NCI-H1417 (cell line): Measurements from ENCODE around the gene GGCX.
A peak's percentile ranks its signal among the peaks of the same experiment; 100 is the strongest.

Source experiments
- DNase-seq, 3 experiments: peaks; one replicate each; lab custom pipeline; 2025; lab: John Stamatoyannopoulos, UW

Gene GGCX

GRCh38 chr2:85541753-85542457, 19.4 kb downstream of the GGCX start:
- DNase-seq: peak in 1 of 3 experiments; percentile 9

- DNase-seq: no peak
Measured at GRCh38 chr2:85541262-85541661, 20.0 kb downstream of the GGCX start.

GRCh38 chr2:85540133-85540648, 21.1 kb downstream of the GGCX start:
- DNase-seq: peak in 1 of 3 experiments; percentile 46

GRCh38 chr2:85539361-85540132, 21.7 kb downstream of the GGCX start:
- peak; percentile 51 to 74 (median 66) for DNase-seq

- peak; percentile 90 to 96 (median 92) for DNase-seq
Measured at GRCh38 chr2:85538507-85539360, 22.6 kb downstream of the GGCX start, which contains the start of gene MAT2A. MAT2A (plus strand) TSS chr2:85539168; CDS start chr2:85539288, 120 bp downstream.

GRCh38 chr2:85537600-85538506, 23.4 kb downstream of the GGCX start:
- DNase-seq: peak; percentile 64 to 81 (median 69)

- DNase-seq: no peak
Measured at GRCh38 chr2:85536479-85536878, 24.8 kb downstream of the GGCX start.

GRCh38 chr2:85534881-85535280, 26.4 kb downstream of the GGCX start:
- DNase-seq: no peak

GRCh38 chr2:85534099-85534498, 27.2 kb downstream of the GGCX start:
- no peak for DNase-seq

GRCh38 chr2:85531589-85531988, 29.7 kb downstream of the GGCX start:
- DNase-seq: no peak

GRCh38 chr2:85529809-85530208, 31.5 kb downstream of the GGCX start:
- DNase-seq: no peak

- DNase-seq: no peak
Measured at GRCh38 chr2:85528355-85528754, 32.9 kb downstream of the GGCX start.

- DNase-seq: no peak
Measured at GRCh38 chr2:85527787-85528186, 33.5 kb downstream of the GGCX start.

GRCh38 chr2:85525567-85525966, 35.7 kb downstream of the GGCX start:
- DNase-seq: no peak

- no peak for DNase-seq
Measured at GRCh38 chr2:85525029-85525428, 36.3 kb downstream of the GGCX start.

- DNase-seq: no peak
Measured at GRCh38 chr2:85524336-85524908, 36.9 kb downstream of the GGCX start.

- DNase-seq: no peak
Measured at GRCh38 chr2:85523903-85524335, 37.4 kb downstream of the GGCX start.

- no peak for DNase-seq
Measured at GRCh38 chr2:85523062-85523902, 38.0 kb downstream of the GGCX start.

- no peak for DNase-seq
Measured at GRCh38 chr2:85522090-85522647, 39.1 kb downstream of the GGCX start.
